Keratinocyte (primary cell): ENCODE results near the gene MRGPRF. TPM values are rescaled to one million over a fixed set of nuclear protein-coding genes. Genes with fewer than 3 reads are reported as not detected.
A peak's percentile ranks its signal among the peaks of the same experiment; 100 is the strongest.

ENCODE experiments used
- DNase-seq: peaks from one replicate; pipeline ENCODE4 v3.0.0-alpha.2; 2011; ENCODE audit warnings: low read depth, missing footprints, low spot score
- FAIRE-seq: peaks from 2 replicates; lab custom pipeline; 2011; peaks lifted over from hg19 to GRCh38; lab: Jason Lieb, UNC
- H2AFZ ChIP-seq: 2 replicates; pipeline ENCODE4 v1.6.0; 2012; ENCODE audit warnings: low read length, control low read depth, inconsistent platforms; ENCODE audit not compliant: control insufficient read depth
- H3K27ac ChIP-seq: 2 replicates; pipeline ENCODE4 v1.5.1; 2011; ENCODE audit warnings: low read length; ENCODE audit not compliant: control insufficient read depth, insufficient read depth
- H3K27me3 ChIP-seq: 3 replicates; pipeline ENCODE4 v1.6.0; 2011; ENCODE audit warnings: low read length; ENCODE audit not compliant: control insufficient read depth, insufficient read depth; ENCODE audit errors: extremely low read depth
- H3K36me3 ChIP-seq, 2 experiments: 2 replicates in 1 of 2; 3 replicates in 1 of 2; pipeline ENCODE4 v1.5.1; 2011; ENCODE audit warnings: low read length in 2 of 2, mild to moderate bottlenecking in 1 of 2; ENCODE audit not compliant: control insufficient read depth in 2 of 2, insufficient read depth in 2 of 2; ENCODE audit errors: extremely low read depth in 1 of 2
- H3K4me1 ChIP-seq: 3 replicates; pipeline ENCODE4 v1.5.1; 2011; ENCODE audit warnings: low read length; ENCODE audit not compliant: control insufficient read depth, insufficient read depth; ENCODE audit errors: extremely low read depth
- H3K4me2 ChIP-seq: 3 replicates; pipeline ENCODE4 v1.6.0; 2011; ENCODE audit warnings: low read depth, low read length; ENCODE audit not compliant: control insufficient read depth, insufficient read depth; ENCODE audit errors: extremely low read depth
- H3K4me3 ChIP-seq, 3 experiments: fragments of 200-600 bp in 1 of 3; sonication (generic) in 1 of 3; 2 replicates in 2 of 3; 3 replicates in 1 of 3; pipeline ENCODE4 v1.5.1; 2011 to 2016; ENCODE audit warnings: low read length in 3 of 3, mild to moderate bottlenecking in 3 of 3, control low read depth in 2 of 3, inconsistent platforms in 1 of 3, low read depth in 1 of 3, mixed read lengths in 1 of 3, mixed run types in 1 of 3, moderate library complexity in 1 of 3; ENCODE audit not compliant: control insufficient read depth in 2 of 3, insufficient read depth in 2 of 3; ENCODE audit errors: extremely low read depth in 1 of 3
- H3K79me2 ChIP-seq: 2 replicates; pipeline ENCODE4 v1.6.0; 2012; ENCODE audit warnings: low read length; ENCODE audit not compliant: control insufficient read depth, insufficient read depth
- H3K9ac ChIP-seq: 3 replicates; pipeline ENCODE4 v1.6.0; 2011; ENCODE audit warnings: low read length; ENCODE audit not compliant: control insufficient read depth, insufficient read depth; ENCODE audit errors: extremely low read depth
- H3K9me1 ChIP-seq: 3 replicates; pipeline ENCODE4 v1.6.0; 2011; ENCODE audit warnings: low read length; ENCODE audit not compliant: control insufficient read depth, insufficient read depth; ENCODE audit errors: extremely low read depth
- H3K9me3 ChIP-seq: 2 replicates; pipeline ENCODE4 v1.5.1; 2012; ENCODE audit warnings: low read depth, low read length; ENCODE audit not compliant: control insufficient read depth
- H4K20me1 ChIP-seq: 3 replicates; pipeline ENCODE4 v1.6.0; 2011; ENCODE audit warnings: low read length; ENCODE audit not compliant: control insufficient read depth, insufficient read depth; ENCODE audit errors: extremely low read depth
- EZH2 ChIP-seq: IDR thresholded peaks from one replicate; pipeline ENCODE4 v1.6.1; 2012; ENCODE audit warnings: inconsistent platforms, mild to moderate bottlenecking, low read length, moderate library complexity
- dilution Hi-C: fragments of 300-500 bp; cut with MboI; formaldehyde crosslinking; loops from one replicate; pipeline ENCODE4 v1.7.0; 2020; ENCODE audit warnings: low sequenced_read_pairs; ENCODE audit not compliant: extremely low pct_ligation_motif_present
- polyA plus RNA-seq, 5 experiments: library from polyadenylated mRNA; depleted of rRNA in 3 of 5; stranded (reverse) in 3 of 5; stranded (forward) in 1 of 5; unstranded in 1 of 5; fragments of >200 nt; gene quantifications; 1 replicate in 1 of 5; 2 replicates in 3 of 5; 3 replicates in 1 of 5; pipeline versions ENCODE4 v1.2.1 to v1.2.3, GENCODE V29; 2011 to 2012; ENCODE audit warnings: missing spikeins in 2 of 5, low read depth in 1 of 5, low replicate concordance in 1 of 5
- TF ChIP-seq, protein P1 (sequence below), 3 experiments: IDR thresholded peaks in 1 of 3; conservative IDR thresholded peaks in 1 of 3; optimal IDR thresholded peaks in 1 of 3; 2 replicates in 2 of 3; 3 replicates in 1 of 3; pipeline versions ENCODE3 to v1.5.1; 2011; ENCODE audit warnings: low read length in 3 of 3, mild to moderate bottlenecking in 3 of 3, moderate library complexity in 2 of 3, control low read depth in 1 of 3, inconsistent platforms in 1 of 3; ENCODE audit not compliant: insufficient read depth in 2 of 3; ENCODE audit errors: extremely low read depth in 1 of 3

The MRGPRF gene
- polyA plus RNA-seq, 1 donor (not counting 4 experiments of a cell fraction or from before 2014, with no cell fraction given): not detected

DNA sequence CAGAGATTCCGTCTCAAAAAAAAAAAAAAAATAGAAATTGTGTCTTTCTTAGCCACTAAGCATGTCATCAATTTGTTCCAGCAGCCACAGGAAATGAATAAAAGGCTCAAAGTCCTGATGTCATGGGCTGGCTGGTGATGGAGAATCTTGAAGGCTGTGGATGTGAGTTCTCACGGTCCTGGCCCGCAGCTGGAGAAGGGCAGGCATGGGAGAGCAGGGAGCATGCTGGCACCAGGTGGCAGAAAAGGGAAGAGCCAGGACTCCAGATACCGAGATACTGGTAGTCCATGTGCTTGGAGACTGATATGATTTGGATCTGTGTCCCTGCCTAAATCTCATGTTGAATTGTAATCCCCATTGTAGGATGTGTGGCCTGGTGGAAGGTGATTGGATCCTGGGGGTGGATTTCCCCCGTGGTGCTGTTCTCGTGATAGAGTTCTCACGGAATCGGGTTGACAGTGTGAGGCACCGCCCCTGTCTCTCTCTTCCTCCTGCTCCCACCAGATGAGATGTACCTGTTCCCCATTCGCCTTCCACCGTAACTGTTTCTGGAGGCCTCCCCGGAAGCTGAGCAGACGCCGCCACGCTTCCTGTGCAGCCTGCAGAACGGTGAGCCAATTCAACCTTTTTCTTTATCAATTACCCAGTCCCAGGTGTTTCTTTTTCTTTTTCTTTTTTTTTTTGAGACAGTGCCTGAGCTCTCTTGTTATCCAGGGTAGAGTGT lies 50.4 kb downstream of the MRGPRF start:
- H2AFZ ChIP-seq: no peak overlapping the region
- H3K27me3 ChIP-seq: peaks cover 9% of the 10 kb centered on the region
- H3K4me3 ChIP-seq: no peak overlapping the region
- FAIRE-seq (no peak), DNase-seq (no peak)
- dilution Hi-C loops: no loop called here
- H3K79me2 ChIP-seq: no peaks in the 10 kb centered on the region
- TF ChIP-seq EZH2: no peak
- TF ChIP-seq, protein P1, sequence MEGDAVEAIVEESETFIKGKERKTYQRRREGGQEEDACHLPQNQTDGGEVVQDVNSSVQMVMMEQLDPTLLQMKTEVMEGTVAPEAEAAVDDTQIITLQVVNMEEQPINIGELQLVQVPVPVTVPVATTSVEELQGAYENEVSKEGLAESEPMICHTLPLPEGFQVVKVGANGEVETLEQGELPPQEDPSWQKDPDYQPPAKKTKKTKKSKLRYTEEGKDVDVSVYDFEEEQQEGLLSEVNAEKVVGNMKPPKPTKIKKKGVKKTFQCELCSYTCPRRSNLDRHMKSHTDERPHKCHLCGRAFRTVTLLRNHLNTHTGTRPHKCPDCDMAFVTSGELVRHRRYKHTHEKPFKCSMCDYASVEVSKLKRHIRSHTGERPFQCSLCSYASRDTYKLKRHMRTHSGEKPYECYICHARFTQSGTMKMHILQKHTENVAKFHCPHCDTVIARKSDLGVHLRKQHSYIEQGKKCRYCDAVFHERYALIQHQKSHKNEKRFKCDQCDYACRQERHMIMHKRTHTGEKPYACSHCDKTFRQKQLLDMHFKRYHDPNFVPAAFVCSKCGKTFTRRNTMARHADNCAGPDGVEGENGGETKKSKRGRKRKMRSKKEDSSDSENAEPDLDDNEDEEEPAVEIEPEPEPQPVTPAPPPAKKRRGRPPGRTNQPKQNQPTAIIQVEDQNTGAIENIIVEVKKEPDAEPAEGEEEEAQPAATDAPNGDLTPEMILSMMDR (optimal IDR thresholded peaks at IDR 0.05 in 1 of 3, IDR thresholded peaks at IDR 0.05 in 1 of 3, conservative IDR thresholded peaks at IDR 0.05 in 1 of 3; ENCODE audit: extremely low read depth in 1 of 3, insufficient read depth in 2 of 3, low read length in 3 of 3): peak in 1 of 3 experiments; percentile 8
- no peak overlapping the region for H3K4me2 ChIP-seq
- no peak overlapping the region for H3K27ac ChIP-seq
- H3K4me1 ChIP-seq: no peaks in the 10 kb centered on the region
- H3K9ac ChIP-seq: no peak overlapping the region
- no peaks in the 10 kb centered on the region for H3K9me1 ChIP-seq
- no peaks in the 10 kb centered on the region for H3K36me3 ChIP-seq
- peaks cover 3% of the 10 kb centered on the region for H3K9me3 ChIP-seq
- H4K20me1 ChIP-seq: no peaks in the 10 kb centered on the region

DNA sequence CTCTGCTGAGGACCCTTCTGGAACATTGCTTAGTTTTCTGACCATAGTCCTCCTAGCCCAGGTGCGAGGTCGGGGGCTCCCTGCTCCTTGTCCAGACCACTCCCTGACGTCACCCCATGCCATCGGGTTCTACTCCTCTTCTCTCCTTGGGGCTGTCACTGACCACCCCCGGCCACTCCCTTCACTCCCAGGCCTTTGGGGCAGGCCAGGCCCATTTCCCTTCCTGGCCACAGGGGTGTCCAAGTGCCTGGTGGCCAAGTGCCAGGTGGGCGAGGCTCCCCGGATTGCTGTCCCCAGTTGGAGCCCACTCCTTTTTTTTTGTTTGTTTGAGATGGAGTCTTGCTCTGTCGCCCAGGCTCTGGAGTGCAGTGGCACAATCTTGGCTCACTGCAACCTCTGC lies 51.8 kb downstream of the MRGPRF start:
- Histone ChIP-seq H3K4me2 (no peak overlapping the region), H3K79me2 (no peaks in the 10 kb centered on the region), H4K20me1 (no peaks in the 10 kb centered on the region), H3K9me1 (no peaks in the 10 kb centered on the region), H3K27me3 (peaks cover 5% of the 10 kb centered on the region), H3K4me1 (no peaks in the 10 kb centered on the region), H3K9me3 (peaks cover 3% of the 10 kb centered on the region), H3K27ac (no peak overlapping the region), H3K9ac (no peak overlapping the region), H2AFZ (no peak overlapping the region), H3K4me3 (no peak overlapping the region), H3K36me3 (no peaks in the 10 kb centered on the region)
- DNase-seq (no peak), FAIRE-seq (no peak)
- dilution Hi-C loops: no loop called here
- TF ChIP-seq EZH2: no peak
- TF ChIP-seq, protein P1 (optimal IDR thresholded peaks at IDR 0.05 in 1 of 3, IDR thresholded peaks at IDR 0.05 in 1 of 3, conservative IDR thresholded peaks at IDR 0.05 in 1 of 3; ENCODE audit: extremely low read depth in 1 of 3, insufficient read depth in 2 of 3, low read length in 3 of 3): no peak
